Lower leg skin (tissue), 3 donors: ENCODE measurements around the gene GRIK3.

Experiments
- CTCF ChIP-seq, 3 donors: fragments of 450-650 bp; IDR thresholded peaks; one replicate each; pipeline ENCODE4 v1.5.1; 2016; ENCODE audit warnings: antibody characterized with exemption in 3 of 3, mild to moderate bottlenecking in 3 of 3, moderate library complexity in 2 of 3
- POLR2A ChIP-seq, 2 donors: fragments of 450-650 bp; IDR thresholded peaks; one replicate each; pipeline ENCODE4 v1.6.1; 2016 to 2017; ENCODE audit warnings: antibody characterized with exemption in 2 of 2, mild to moderate bottlenecking in 1 of 2, moderate library complexity in 1 of 2

- TF ChIP-seq CTCF (IDR thresholded peaks at IDR 0.05) (no peak), POLR2A (IDR thresholded peaks at IDR 0.05) (no peak)
These were observed 31.4 kb downstream of the GRIK3 start for GRCh38 chr1:37002898-37003297.
